MM.1S (cell line): ENCODE results near the gene LINC01488.

Experiments
- DNase-seq: peaks from one replicate; pipeline ENCODE4 v3.0.0-alpha.2; 2015
- H2AFZ ChIP-seq: fragments of 300-600 bp; sonication (generic); 2 replicates; pipeline ENCODE4 v1.6.0; 2016; ENCODE audit warnings: antibody characterized with exemption, low read length
- H3F3A ChIP-seq: fragments of 300-600 bp; sonication (generic); 2 replicates; pipeline ENCODE4 v1.6.1; 2016; ENCODE audit warnings: mild to moderate bottlenecking, antibody characterized with exemption, low read length, moderate library complexity, mixed read lengths; ENCODE audit not compliant: insufficient read depth
- H3K27ac ChIP-seq: fragments of 300-600 bp; sonication (generic); 2 replicates; pipeline ENCODE4 v1.5.1; 2016; ENCODE audit warnings: mild to moderate bottlenecking, low read length
- H3K27me3 ChIP-seq: fragments of 300-600 bp; sonication (generic); replicated peaks from 2 replicates; pipeline ENCODE4 v1.6.0; 2016; ENCODE audit warnings: low read length; ENCODE audit not compliant: insufficient read depth
- H3K36me3 ChIP-seq: fragments of 300-600 bp; sonication (generic); replicated peaks from 2 replicates; pipeline ENCODE4 v1.6.1; 2016; ENCODE audit warnings: mild to moderate bottlenecking, low read length, mixed read lengths; ENCODE audit not compliant: insufficient read depth
- H3K4me1 ChIP-seq: fragments of 300-600 bp; sonication (generic); 2 replicates; pipeline ENCODE4 v1.6.1; 2016; ENCODE audit warnings: low read length, mixed read lengths
- H3K4me2 ChIP-seq: fragments of 300-600 bp; sonication (generic); 2 replicates; pipeline ENCODE4 v1.6.0; 2016; ENCODE audit warnings: low read depth, low read length
- H3K4me3 ChIP-seq: fragments of 300-600 bp; sonication (generic); 2 replicates; pipeline ENCODE4 v1.5.1; 2016; ENCODE audit warnings: low read length, mixed read lengths
- H3K79me2 ChIP-seq: fragments of 300-600 bp; sonication (generic); 2 replicates; pipeline ENCODE4 v1.6.1; 2016; ENCODE audit warnings: mixed run types, low read length, mixed read lengths
- H3K9ac ChIP-seq: fragments of 300-600 bp; sonication (generic); 2 replicates; pipeline ENCODE4 v1.6.1; 2016; ENCODE audit warnings: low read length, mixed read lengths
- H3K9me2 ChIP-seq: fragments of 300-600 bp; sonication (generic); replicated peaks from 2 replicates; pipeline ENCODE4 v1.6.1; 2016; ENCODE audit warnings: mild to moderate bottlenecking, low read length, mixed read lengths; ENCODE audit not compliant: insufficient read depth
- H3K9me3 ChIP-seq: fragments of 300-600 bp; sonication (generic); replicated peaks from 2 replicates; pipeline ENCODE4 v1.6.1; 2016; ENCODE audit warnings: mild to moderate bottlenecking, low read length, mixed read lengths; ENCODE audit not compliant: insufficient read depth
- H4K20me1 ChIP-seq: fragments of 300-600 bp; sonication (generic); 2 replicates; pipeline ENCODE4 v1.6.1; 2016; ENCODE audit warnings: mild to moderate bottlenecking, low read length, moderate library complexity, mixed read lengths; ENCODE audit not compliant: insufficient read depth
- EZH2 ChIP-seq: fragments of 300-600 bp; sonication (generic); optimal IDR thresholded peaks from 2 replicates; pipeline ENCODE3; 2017; ENCODE audit warnings: low read depth, mild to moderate bottlenecking, antibody characterized with exemption, low read length, mixed read lengths
- EZH2phosphoT487 ChIP-seq: fragments of 300-600 bp; sonication (generic); IDR thresholded peaks from 2 replicates; pipeline ENCODE4 v1.6.1; 2018; ENCODE audit warnings: antibody characterized with exemption, low read length
- TF ChIP-seq, protein P1 (sequence below): fragments of 300-600 bp; sonication (generic); IDR thresholded peaks from 2 replicates; pipeline ENCODE4 v1.5.1; 2016; ENCODE audit warnings: antibody characterized with exemption, low read length, mixed read lengths

Gene LINC01488

GRCh38 chr11:69512136-69512535, 30.7 kb downstream of the LINC01488 start:
- no peak overlapping the region for H3K4me2 ChIP-seq
- no peaks in the 10 kb centered on the region for H3K79me2 ChIP-seq
- DNase-seq = no peak
- H4K20me1 ChIP-seq = no peaks in the 10 kb centered on the region
- H3K9me3 ChIP-seq = no peaks in the 10 kb centered on the region
- no peak overlapping the region for H3K27ac ChIP-seq
- H3K4me3 ChIP-seq = no peak overlapping the region
- H3K27me3 ChIP-seq = peaks cover 61% of the 10 kb centered on the region
- no peaks in the 10 kb centered on the region for H3K9me2 ChIP-seq
- H3K9ac ChIP-seq = no peak overlapping the region
- no peaks in the 10 kb centered on the region for H3K4me1 ChIP-seq
- TF ChIP-seq EZH2phosphoT487 = no peak
- TF ChIP-seq, protein P1, sequence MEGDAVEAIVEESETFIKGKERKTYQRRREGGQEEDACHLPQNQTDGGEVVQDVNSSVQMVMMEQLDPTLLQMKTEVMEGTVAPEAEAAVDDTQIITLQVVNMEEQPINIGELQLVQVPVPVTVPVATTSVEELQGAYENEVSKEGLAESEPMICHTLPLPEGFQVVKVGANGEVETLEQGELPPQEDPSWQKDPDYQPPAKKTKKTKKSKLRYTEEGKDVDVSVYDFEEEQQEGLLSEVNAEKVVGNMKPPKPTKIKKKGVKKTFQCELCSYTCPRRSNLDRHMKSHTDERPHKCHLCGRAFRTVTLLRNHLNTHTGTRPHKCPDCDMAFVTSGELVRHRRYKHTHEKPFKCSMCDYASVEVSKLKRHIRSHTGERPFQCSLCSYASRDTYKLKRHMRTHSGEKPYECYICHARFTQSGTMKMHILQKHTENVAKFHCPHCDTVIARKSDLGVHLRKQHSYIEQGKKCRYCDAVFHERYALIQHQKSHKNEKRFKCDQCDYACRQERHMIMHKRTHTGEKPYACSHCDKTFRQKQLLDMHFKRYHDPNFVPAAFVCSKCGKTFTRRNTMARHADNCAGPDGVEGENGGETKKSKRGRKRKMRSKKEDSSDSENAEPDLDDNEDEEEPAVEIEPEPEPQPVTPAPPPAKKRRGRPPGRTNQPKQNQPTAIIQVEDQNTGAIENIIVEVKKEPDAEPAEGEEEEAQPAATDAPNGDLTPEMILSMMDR = no peak
- no peak for TF ChIP-seq EZH2
- H3K36me3 ChIP-seq = no peaks in the 10 kb centered on the region
- H2AFZ ChIP-seq = no peak overlapping the region
- H3F3A ChIP-seq = no peaks in the 10 kb centered on the region

GRCh38 chr11:69512790-69513189, 31.3 kb downstream of the LINC01488 start:
- Histone ChIP-seq H3K27me3 (peaks cover 60% of the 10 kb centered on the region), H2AFZ (no peak overlapping the region), H3K4me3 (no peak overlapping the region), H3K27ac (no peak overlapping the region), H3K9ac (no peak overlapping the region), H3K79me2 (no peaks in the 10 kb centered on the region), H3K9me2 (no peaks in the 10 kb centered on the region), H3F3A (no peaks in the 10 kb centered on the region), H3K9me3 (no peaks in the 10 kb centered on the region), H3K4me1 (no peaks in the 10 kb centered on the region), H3K4me2 (no peak overlapping the region), H3K36me3 (no peaks in the 10 kb centered on the region), H4K20me1 (no peaks in the 10 kb centered on the region)
- no peak for DNase-seq
- TF ChIP-seq EZH2 (no peak), EZH2phosphoT487 (no peak)
- TF ChIP-seq, protein P1 = no peak

DNA sequence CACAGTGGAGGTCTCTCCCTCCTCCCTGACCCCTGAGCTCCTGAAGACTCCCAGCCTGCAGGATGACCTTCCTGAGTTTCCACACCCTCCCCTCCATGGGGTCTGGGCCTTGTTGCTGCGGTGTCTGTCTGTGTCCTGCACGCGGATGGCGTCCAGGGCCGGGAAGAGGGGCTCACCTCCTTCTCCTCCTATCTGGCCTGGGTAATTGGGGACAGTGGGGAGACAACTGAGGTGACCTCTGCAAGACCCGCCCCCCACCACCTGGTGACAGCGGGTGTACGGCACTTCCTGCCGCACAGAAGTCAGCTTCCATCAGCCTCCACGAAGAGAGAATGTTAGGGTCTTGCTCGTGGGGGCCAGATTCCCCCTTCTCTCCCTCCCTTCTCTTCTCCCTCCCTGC, 31.7 kb downstream of the LINC01488 start:
- no peak overlapping the region for H3K27ac ChIP-seq
- H3K79me2 ChIP-seq = no peaks in the 10 kb centered on the region
- no peaks in the 10 kb centered on the region for H3F3A ChIP-seq
- H3K4me2 ChIP-seq = no peak overlapping the region
- no peaks in the 10 kb centered on the region for H3K9me3 ChIP-seq
- peaks cover 58% of the 10 kb centered on the region for H3K27me3 ChIP-seq
- TF ChIP-seq EZH2phosphoT487 = no peak
- TF ChIP-seq, protein P1 = no peak
- no peak overlapping the region for H2AFZ ChIP-seq
- H3K36me3 ChIP-seq = no peaks in the 10 kb centered on the region
- no peak overlapping the region for H3K9ac ChIP-seq
- H3K9me2 ChIP-seq = no peaks in the 10 kb centered on the region
- no peaks in the 10 kb centered on the region for H4K20me1 ChIP-seq
- DNase-seq = no peak
- H3K4me1 ChIP-seq = no peaks in the 10 kb centered on the region
- no peak overlapping the region for H3K4me3 ChIP-seq
